HT-29 (cell line): Measurements from ENCODE around the gene TMEM154. TPM values are rescaled to one million over a fixed set of nuclear protein-coding genes. Genes with fewer than 3 reads are reported as not detected.

Source experiments
- DNase-seq: peaks from one replicate; pipeline ENCODE4 v3.0.0-alpha.2; 2015; ENCODE audit warnings: low spot score
- total RNA-seq: library from RNA; depleted of rRNA; stranded (reverse); fragments of >200 nt; shearing (Covaris generic); gene quantifications from 2 replicates; pipeline ENCODE4 v1.2.3, GENCODE V29; 2014

TMEM154 gene
- total RNA-seq, 1 experiment from 2014 or later, result 0.56 TPM

DNA sequence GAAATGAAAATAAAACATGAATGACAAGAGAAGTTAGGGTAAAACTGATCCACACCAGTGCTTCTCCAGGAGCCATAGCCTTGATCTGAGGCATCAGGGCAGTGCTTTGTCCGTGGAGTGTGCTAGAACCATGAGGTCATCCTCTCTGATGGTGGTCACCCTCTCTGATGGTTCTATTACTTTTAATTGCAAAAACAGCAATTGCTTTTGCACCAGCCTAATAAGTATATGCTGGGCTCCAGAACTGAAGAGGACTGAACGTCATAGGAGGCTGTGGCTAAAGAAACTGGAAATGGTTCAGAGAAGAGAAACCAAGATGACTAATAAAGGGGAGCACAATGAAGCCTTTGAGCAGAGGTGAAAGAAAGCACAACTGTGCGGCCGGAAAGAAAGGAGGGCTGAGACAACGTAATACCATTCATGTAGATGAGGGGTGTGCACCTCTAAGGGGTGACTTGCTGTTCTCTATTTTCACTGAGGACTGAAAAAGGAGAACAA lies 17.0 kb upstream of the TMEM154 start:
- DNase-seq, result no peak

DNA sequence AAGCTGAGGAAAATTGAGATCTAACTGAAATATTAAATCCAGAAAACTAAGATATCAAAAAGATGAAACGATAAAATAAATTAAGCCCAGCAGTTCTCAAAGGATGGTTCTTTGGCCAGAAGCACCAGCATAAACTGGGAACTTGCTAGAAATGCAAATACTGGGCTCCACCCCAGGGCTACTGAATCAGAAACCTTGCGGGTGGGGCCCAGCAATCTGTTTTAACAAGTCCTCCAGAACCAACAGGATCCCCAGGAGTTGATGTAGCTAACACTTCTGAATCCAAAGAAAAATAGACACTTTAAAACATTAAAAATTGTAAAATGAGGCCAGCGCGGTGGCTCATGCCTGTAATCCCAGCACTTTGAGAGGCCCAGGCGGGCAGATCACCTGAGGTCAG lies 14.1 kb upstream of the TMEM154 start:
- no peak for DNase-seq

DNA sequence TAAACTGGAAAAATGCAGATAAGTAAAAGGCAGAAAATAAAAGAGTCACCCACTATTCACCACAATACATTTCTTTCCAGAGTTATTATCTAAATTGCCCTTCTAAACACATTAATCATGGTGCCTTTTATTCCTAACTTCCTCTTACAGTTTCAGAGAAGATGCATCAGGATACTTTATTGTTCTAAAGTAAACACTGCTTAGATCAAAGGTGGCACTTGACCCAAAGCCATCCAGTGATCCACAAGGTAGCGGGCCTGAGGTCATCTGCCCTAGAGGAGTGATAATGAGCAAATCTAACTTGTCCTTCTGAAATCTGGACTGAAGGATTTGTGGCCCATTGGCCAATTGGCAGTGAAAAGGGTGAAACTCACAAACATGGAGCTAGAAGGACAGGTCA lies 12.0 kb upstream of the TMEM154 start:
- DNase-seq, result no peak

DNA sequence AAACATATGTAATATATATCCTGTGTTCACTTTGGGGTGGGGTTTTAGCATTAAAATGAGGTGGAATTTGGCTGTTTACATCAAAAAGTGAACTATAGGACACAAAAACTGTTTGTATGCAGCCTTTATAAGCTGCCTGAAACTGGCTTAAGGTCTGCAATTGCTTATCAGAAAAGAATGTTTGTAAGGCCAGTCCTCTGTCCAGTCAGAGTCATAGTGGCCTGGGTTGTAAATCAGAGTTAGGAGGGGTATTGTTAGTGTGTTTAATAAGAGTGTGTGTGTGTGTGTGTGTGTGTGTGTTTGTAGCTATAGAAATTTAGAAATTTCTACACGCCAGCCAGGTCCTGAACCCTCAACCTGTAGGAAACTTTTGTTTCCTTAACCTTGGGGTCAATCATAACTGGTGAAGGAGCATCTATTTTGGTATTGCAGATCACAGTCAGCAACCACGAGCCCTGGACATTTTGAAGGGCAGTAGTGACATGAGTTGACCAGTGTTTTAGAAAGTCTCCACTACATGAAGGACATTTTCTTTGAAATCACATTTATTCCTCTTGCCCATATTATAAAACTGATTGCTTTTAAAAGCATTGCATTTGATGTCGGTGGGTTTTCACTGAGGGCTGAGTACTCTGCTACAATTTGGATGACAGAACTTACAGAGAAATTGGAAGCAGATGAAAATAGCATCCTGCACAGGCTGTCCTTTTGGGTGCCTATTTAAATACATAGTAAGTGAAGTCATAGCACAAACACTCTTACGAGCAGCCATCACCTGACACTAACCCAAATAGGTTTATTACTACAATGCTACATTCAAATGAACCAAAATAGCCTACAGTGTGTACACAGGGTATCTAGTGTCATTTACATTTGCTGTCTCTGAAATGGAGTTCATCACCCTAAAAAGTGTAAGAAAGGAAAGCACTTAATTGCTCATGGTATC lies 11.2 kb upstream of the TMEM154 start:
- DNase-seq, result no peak

DNA sequence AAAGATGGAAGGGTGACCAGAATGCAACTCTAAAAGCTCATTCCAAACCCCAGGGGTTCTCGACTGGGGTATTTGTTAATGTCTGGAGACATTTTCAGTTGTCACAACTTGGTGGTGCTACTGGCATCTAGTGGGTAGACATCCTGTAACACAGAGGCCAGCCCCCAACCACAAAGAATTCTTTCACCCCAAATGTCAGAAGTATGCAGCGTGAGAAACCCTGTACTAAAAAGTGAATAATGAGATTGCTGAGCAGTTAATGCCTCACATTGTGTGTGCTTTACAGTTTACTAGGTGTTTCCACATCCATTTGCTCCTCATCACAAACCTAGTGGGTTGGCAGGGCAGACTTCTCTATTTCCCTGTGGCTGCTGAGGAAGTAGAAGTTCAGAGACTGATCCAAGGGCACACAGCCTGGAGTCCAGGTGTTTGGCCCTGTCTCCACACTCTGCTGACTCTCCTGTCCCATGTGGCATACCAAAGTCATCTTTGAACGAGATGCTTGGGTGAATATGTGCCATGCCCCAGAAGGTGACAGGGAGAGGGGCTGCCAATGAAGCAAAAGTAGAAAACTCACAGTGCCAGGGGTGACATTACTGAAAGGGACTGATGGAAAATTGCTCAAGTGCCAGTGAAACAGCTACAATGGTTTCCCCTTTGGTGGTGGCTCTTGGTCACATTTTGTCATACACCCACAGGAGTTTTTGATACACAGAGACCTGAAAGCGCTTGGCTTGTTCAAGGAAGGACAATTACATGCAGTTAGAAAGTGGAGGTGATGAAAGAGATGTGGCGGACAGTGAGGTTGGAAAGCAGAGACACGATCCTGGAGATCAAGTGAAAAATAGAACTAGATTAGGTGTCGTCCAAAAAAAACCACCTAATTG lies 10.1 kb upstream of the TMEM154 start:
- DNase-seq, result no peak

DNA sequence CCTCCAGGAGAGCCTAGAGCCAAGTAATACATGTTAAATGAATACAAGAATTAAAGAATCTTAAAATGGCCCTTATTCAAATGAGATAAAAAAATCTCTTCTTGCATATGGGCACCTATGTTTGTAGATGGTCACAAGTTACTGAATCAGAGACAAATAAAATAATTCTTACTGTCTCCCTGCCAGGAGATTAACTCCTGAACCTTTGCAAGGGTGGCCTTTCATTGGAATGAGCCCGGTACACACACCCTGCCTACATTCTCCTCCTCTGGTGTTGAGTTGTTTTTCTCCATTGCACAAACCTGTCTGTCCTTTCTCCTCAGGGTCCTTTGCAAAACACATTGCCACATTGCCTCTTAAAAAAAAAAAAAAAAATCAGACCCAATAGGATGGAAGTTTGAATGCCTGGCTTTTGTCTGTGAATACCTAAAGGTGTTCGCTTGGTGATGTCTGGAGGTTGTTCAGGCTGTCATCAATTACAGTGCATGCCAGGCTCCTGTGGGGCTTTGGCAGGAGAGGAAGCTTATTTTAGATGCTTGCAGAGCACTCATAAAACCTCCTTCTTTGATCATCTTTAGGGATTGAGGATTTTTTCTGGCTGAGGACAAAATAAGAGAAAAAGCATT lies 8.3 kb upstream of the TMEM154 start:
- DNase-seq, result no peak

DNA sequence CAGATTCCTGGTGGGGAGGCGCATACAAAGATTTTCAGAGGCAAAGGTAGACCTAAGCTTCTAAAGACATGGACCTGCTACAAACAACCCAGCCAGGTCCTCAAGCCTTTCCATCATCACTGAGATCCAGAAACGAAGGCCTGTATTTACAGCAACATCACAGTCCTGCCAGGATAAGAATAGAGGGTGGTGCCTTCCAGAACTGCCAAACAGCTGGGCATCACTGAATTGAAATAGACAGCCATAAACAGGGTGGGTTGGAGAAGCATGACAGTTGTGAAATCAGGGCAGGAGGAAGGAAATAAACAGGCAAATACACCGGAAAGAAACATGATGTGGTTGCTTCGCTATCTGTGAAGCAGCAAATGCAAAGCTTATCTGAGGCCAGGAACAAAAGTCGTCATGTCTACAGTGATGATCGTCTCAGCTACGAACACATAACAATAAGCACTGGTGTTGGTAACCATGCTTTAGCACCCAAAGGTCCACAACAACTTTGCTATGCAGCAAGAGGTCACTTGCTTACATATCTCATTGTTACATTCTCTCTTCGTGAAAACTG lies 6.7 kb upstream of the TMEM154 start:
- no peak for DNase-seq

DNA sequence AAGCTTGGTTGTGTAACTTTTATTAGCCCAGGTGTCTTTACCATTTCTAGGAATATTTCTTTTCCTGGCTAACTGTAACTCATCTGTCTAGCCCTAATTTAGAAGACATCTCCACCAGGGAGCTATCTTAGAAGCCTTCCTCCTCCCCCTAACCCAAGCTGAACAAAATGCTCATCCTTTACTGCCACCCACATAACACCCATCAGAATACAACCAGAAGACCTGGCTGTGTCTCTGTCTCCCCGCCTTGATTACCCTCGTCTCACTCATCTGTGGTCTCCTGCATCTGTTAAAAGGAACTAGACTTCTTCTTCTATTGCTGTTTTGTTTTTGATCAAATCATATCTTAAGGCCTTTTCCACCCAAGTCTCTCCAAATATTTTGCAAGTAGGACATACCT lies 4.8 kb upstream of the TMEM154 start:
- DNase-seq, result no peak

DNA sequence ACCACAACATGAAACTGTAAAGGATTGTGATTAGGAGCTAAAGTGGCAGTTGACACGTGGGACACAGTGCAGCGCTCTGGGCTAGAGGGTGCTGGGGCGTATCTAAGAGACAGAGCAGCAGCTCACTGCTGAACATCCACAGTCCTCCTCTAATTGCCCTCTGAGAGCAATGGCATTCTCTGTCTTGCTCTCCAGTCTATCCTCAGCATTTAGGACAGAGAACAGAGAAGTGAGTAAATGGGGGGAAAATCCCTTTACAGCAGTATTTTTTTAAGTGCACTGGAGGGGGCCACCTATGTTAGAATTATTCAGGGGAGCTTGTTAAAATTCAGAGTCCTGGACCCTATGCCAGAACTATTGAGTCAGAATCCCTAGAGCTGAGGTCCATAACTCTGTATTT lies 4.2 kb upstream of the TMEM154 start:
- DNase-seq, result no peak

DNA sequence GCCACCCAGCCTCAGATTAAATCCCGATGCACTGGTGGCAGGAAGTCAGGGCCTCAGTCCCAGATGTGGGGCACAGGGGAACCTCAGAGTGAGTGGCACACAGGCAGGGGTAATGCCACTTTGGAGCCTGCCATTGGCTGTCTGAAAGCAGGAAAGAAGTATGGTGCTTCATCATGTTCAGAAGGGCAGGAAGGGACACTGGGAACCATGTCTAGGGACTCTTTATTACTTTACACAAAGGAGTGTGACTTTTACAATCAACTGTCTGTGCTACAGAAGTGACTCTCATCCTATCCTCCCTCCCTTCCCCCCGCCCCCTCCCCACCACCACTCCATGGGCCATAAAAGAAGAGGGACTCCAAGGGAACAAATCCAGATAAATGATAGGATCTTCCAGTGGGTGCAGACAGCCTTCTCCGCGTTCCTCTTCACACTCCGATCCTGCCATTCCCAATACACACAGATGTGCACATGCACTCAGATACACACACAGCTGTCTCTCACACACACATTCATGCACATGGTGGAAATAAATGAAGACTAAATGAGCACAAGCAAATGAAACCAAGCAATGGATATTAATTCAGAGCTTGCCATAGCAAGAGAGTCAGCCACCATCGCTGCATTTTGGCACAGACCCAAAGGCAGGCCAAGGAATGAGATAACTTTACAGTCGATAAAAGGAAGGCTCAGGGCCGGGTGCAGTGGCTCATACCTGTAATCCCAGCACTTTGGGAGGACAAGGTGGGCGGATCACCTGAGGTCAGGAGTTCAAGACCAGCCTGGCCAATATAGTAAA lies 2.5 kb upstream of the TMEM154 start:
- DNase-seq, result no peak

DNA sequence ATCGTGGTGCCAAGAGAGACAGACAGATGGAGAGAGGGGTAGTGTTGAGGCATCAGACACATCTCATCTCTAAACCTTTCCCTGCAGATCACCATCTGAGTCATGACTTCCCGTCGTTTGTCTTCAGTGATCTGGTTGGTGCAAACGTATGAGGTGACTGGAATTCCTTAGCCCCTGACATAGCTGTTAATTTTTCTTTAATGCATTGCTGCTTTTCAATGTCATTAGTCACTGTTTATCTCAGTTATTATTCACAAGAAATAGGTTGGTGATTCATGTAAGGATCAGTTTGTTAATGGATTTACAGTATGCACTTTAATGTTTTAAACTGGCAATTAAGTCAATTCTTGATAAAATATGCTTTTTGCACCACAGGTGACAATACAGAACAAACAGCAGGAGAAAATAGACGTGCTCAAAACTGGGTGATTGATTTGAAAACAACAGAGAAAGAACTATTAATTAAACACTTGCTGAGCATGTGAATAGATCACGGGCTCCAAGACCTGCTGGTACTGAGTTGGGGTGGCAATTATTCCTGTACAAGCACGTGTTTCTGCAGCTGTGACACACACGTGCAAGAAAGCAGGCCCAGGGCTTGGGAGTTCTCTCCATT lies 1.3 kb upstream of the TMEM154 start:
- no peak for DNase-seq

DNA sequence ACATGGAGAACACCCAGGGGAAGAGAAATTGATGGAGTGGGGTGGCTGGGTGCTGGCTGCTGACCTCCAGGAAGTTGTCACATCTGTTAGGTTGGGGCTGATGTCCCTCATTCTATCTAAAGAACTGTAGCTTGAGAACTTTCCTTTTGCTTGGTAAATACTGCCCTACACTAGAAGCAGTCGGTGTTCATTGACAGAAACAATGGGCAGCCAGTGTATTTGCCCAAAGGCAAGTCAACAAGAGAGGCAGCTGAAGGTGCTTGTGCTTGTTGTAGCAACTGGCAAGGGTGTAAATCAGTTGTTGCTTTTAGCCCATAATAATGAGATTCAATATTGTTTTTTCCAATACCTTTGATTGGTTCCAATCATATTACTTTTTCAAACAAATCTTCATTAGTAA lies 956 bp downstream of the TMEM154 start:
- no peak for DNase-seq

DNA sequence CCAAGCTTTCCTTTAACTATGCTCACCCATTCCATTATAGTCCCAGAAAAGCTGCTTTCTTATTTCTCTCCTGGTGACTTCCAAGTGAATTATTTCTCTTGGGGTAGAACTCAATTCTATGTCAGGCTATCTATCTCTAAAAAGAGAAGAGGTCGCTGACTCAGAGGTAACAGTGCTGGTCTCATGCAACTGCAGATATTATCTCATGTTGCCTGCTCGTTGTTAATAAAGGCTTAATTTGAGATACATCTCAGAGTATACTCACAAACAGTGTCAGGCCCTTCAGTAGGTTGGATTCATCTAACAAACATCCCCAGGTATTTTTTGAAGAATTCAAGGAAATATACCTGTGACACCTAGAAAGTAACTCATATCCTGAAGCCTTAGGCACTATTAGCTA lies 2.7 kb downstream of the TMEM154 start:
- no peak for DNase-seq

DNA sequence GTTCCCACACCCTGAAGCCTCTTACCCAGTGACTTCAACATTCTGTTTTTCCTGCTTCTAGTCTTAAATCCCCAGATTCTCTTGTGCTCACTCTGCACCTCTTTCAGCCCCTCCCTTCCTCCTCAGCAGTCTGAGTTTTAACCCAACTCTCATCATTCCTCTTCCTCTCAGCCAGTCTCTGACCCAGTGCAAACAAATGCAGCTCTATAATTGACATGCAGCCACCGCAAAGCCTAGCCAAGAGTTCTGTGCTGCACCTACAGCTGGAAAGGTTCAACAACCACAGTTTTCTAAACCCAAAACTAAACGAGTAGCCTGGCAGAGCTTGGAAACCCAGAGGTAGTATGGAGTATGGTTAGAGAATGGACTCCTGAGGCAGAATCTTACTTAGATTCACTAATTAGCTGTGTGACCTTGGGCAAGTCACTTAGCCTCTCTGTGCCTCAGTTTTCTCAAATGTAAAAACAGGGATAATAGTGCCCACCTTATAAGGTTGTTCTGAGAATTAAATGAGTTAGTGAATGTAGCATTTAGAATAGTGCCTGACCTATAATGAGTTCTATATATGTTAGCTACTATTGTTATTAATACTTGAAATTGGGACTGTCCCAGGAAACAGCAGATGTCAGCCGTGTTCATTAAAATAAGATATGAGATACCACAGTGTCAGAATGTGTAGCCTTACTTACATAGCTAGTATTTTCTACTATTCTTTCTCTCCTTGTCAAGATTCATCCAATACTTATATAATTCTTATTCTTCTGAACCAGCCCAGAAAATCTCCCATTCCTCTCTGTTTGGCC lies 3.5 kb downstream of the TMEM154 start:
- no peak for DNase-seq

DNA sequence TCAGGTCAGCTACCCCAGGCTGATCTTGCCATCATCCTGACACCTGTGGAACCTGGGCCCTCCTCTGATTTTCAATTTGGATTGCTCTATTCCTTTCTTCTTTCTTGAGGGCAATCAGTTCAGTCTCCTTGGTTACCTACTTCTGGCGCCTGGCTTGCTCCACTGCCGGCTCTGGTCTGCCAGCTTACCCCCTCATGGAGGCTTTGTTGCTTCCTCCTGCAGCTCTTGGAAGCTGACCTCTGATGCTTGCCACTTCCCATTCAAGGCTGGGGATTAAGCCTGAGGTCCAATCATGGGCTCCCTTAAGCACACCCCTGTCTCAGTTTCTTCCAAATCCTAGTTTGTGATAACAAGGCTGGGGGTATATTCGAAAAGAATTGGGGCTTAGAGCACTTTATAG lies 5.4 kb downstream of the TMEM154 start:
- no peak for DNase-seq

DNA sequence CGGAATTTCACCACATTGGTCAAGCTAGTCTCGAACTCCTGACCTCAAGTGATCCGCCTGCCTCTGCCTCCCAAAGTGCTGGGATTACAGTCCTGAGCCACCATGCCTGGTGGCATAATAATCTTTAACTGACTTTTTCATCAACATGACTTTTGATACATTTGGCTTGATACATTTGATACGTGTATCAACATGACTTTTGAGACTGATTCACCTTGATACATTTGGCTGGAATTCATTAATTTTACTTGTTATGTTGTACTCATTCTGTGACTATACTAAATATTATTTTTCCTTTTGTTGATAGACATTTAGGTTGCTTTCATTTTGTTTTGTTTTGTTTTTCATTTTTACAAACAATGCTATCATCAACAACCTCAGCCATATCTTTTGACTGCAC lies 6.3 kb downstream of the TMEM154 start:
- no peak for DNase-seq

DNA sequence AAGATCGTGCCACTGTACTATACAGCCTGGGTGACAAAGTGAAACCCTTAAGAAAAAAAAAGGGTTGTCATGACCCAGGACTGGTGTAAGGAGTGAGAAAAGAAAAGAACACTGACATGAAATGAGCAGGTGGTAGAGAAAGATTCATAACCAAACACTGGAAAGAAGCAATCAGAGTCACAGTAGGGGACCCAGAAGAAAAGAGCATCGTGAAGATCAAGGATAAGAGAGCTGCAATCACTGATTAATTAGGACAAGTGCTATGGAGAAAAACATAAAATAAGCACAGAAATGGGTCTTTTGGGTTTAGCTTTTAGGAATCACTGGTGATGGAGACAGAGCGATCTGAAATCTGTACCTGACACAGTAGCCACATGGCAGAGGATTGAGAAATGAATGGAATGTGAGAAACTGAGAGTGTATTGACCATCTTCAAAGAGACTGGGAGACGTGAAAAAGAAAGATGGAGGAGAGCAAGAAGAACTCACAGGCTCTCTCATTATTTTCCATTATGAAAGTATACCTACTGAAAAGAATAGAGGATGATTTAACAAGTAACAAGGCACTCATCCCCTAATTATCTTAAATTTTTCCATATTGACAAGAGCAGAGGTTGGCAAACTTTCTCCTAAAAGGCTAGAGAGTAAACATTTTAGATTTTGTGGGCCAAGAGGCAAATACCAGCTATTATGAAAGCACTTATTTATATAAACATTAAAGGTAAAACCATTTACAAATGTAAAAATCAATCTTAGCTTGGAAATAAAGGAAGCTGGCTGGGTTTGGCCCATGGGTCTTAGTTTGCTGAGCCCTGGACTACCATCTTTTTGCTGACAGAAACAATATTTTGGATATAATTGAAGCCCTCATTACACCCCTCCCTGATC lies 7.3 kb downstream of the TMEM154 start:
- no peak for DNase-seq

DNA sequence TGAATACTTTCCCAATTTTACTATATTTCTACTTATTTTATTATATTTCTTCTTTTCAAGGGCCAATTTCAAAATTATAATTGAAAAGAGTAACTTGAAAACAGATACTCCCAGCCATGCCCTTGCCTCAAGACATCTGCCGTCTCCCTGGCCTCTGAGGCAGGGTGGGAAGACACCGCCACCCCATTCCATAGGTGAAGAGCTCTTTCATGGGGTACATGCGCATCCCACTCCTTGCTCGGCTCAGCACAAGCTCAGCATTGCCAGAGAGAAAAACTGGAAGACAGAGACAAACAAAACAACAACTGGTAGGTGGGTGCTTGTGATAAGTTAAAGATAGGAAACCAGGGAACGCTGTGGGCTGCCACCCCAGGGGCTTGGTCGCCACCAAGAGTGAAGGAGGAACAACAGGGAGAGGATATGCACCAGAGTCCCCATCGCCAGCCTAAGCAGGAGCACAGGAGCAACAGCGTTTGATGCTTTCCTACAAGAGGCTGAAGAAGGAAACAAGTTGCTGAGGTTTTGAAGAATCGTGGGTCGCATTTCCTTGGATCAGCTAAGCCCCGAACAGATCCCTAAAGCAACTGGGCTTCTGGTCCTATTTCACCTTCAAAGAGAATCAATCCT lies 11.3 kb downstream of the TMEM154 start:
- DNase-seq, result no peak
